Activated CD4-positive, alpha-beta T cell treated with anti-CD3 and anti-CD28 coated beads, Interleukin-10, Interleukin-2, amounts not matched to agents 100 ng/mL and 50 ng/mL, durations not matched to agents 16 hours and 8 hours (primary cell): ENCODE data around the gene SPINT3.

Source experiments
- DNase-seq: peaks from one replicate; pipeline ENCODE4 v3.0.0-alpha.2; 2020

The SPINT3 gene

GRCh38 chr20:45515147-45515913 is at the start of gene SPINT3:
SPINT3 (minus strand) TSS chr20:45515622; CDS start chr20:45515608, 14 bp downstream.
- no peak for DNase-seq

GRCh38 chr20:45564760-45565276 is 49.4 kb upstream of the SPINT3 start:
- no peak for DNase-seq

GRCh38 chr20:45555198-45555597 is 39.8 kb upstream of the SPINT3 start:
- DNase-seq = no peak

- DNase-seq = no peak
Measured at GRCh38 chr20:45552456-45552855, 37.0 kb upstream of the SPINT3 start.

- no peak for DNase-seq
Measured at GRCh38 chr20:45550765-45551164, 35.3 kb upstream of the SPINT3 start.

GRCh38 chr20:45548410-45548809 is 33.0 kb upstream of the SPINT3 start:
- DNase-seq = no peak

- DNase-seq = no peak
Measured at GRCh38 chr20:45547206-45547770, 31.9 kb upstream of the SPINT3 start, which contains the start of gene EPPIN. EPPIN (minus strand) TSS chr20:45547401; CDS start chr20:45547357, 44 bp downstream.

- DNase-seq = no peak
Measured at GRCh38 chr20:45545754-45546453, 30.5 kb upstream of the SPINT3 start.

- DNase-seq = no peak
Measured at GRCh38 chr20:45545351-45545750, 29.9 kb upstream of the SPINT3 start.

- no peak for DNase-seq
Measured at GRCh38 chr20:45539382-45539781, 24.0 kb upstream of the SPINT3 start, which contains the start of gene WFDC6. WFDC6 (minus strand) TSS chr20:45539482; CDS start chr20:45539407, 75 bp downstream.

- no peak for DNase-seq
Measured at GRCh38 chr20:45538209-45538799, 22.9 kb upstream of the SPINT3 start.

GRCh38 chr20:45527294-45527693 is 11.9 kb upstream of the SPINT3 start:
- DNase-seq = no peak

- DNase-seq = no peak
Measured at GRCh38 chr20:45523821-45524220, 8.4 kb upstream of the SPINT3 start.

GRCh38 chr20:45518282-45518681 is 2.9 kb upstream of the SPINT3 start:
- DNase-seq = no peak

- DNase-seq = no peak
Measured at GRCh38 chr20:45510242-45510862, 5.1 kb downstream of the SPINT3 start.

- no peak for DNase-seq
Measured at GRCh38 chr20:45509091-45509490, 6.3 kb downstream of the SPINT3 start.

- no peak for DNase-seq
Measured at GRCh38 chr20:45508068-45508886, 7.1 kb downstream of the SPINT3 start.

GRCh38 chr20:45507011-45507820 is 8.2 kb downstream of the SPINT3 start:
- peak; percentile 54 for DNase-seq

GRCh38 chr20:45506398-45506797 is 9.0 kb downstream of the SPINT3 start:
- DNase-seq = no peak

- DNase-seq = no peak
Measured at GRCh38 chr20:45503403-45503802, 12.0 kb downstream of the SPINT3 start.

- DNase-seq = no peak
Measured at GRCh38 chr20:45502561-45502960, 12.9 kb downstream of the SPINT3 start.
